Prostate gland (tissue), 2 donors: ENCODE data around the gene ARL8B. TPM values are rescaled to one million over a fixed set of nuclear protein-coding genes. Genes with fewer than 3 reads are reported as not detected.

ENCODE experiments used
- DNase-seq: peaks from one replicate; pipeline ENCODE4 v3.0.0-alpha.2; 2019; ENCODE audit warnings: low spot score
- H3K27ac ChIP-seq, 2 donors: fragments of 200-600 bp; sonication (generic); 2 replicates each; pipeline ENCODE4 v1.5.1; 2017 to 2019
- H3K27me3 ChIP-seq: fragments of 200-600 bp; sonication (generic); replicated peaks from 2 replicates; pipeline ENCODE4 v1.5.1; 2019; ENCODE audit not compliant: insufficient read depth
- H3K36me3 ChIP-seq, 2 donors: fragments of 200-600 bp; sonication (generic); 1 replicate in 1 of 2; 2 replicates in 1 of 2; pipeline versions ENCODE4 v1.5.1 to v1.8.1; 2017 to 2019
- H3K4me1 ChIP-seq: fragments of 200-600 bp; sonication (generic); replicated peaks from 2 replicates; pipeline ENCODE4 v1.5.1; 2019
- H3K4me3 ChIP-seq, 2 donors: fragments of 200-600 bp; sonication (generic); 2 replicates each; pipeline ENCODE4 v1.5.1; 2017 to 2019
- H3K9me3 ChIP-seq: fragments of 200-600 bp; sonication (generic); 2 replicates; pipeline ENCODE4 v1.5.1; 2017
- POLR2A ChIP-seq: fragments of 450-650 bp; IDR thresholded peaks from one replicate; pipeline ENCODE4 v1.6.1; 2016; ENCODE audit warnings: antibody characterized with exemption, mild to moderate bottlenecking
- POLR2AphosphoS5 ChIP-seq: sonication (generic); formaldehyde crosslinking; IDR thresholded peaks from one replicate; pipeline ENCODE4 v1.6.1; 2017; ENCODE audit warnings: antibody characterized with exemption
- WGBS: methylation state at CpG from one replicate; pipeline ENCODE4 v1.1.5; 2018; 5-methylcytosine and 5-hydroxymethylcytosine counted together
- intact Hi-C: fragments of 100-400 bp; cut with DNase I; formaldehyde crosslinking; loops from one replicate; pipeline ENCODE4 v1.14.2; 2022
- total RNA-seq, 2 donors: library from RNA; depleted of rRNA; stranded (reverse); fragments of >200 nt; gene quantifications; one replicate each; pipeline ENCODE4 v1.1.0, GENCODE V29; 2016
- TF ChIP-seq, protein P1 (sequence below), 4 experiments: fragments of 200-600 bp in 2 of 4; fragments of 450-650 bp in 2 of 4; sonication (generic) in 2 of 4; IDR thresholded peaks; 1 replicate in 3 of 4; 2 replicates in 1 of 4; pipeline ENCODE4 v1.5.1; 2016 to 2019; ENCODE audit warnings: antibody characterized with exemption in 4 of 4, mild to moderate bottlenecking in 2 of 4, moderate library complexity in 2 of 4

The ARL8B gene
- total RNA-seq, 2 donors from 2014 or later, result 42.9 to 43.1 TPM

- Histone ChIP-seq H3K27me3 (no peaks in the 10 kb centered on the region), H3K4me1 (no peaks in the 10 kb centered on the region), H3K4me3 (no peak overlapping the region), H3K9me3 (no peaks in the 10 kb centered on the region), H3K36me3 (no peaks in the 10 kb centered on the region), H3K27ac (no peak overlapping the region)
- intact Hi-C loops, result no loop called here
- no peak for DNase-seq
- TF ChIP-seq, protein P1, sequence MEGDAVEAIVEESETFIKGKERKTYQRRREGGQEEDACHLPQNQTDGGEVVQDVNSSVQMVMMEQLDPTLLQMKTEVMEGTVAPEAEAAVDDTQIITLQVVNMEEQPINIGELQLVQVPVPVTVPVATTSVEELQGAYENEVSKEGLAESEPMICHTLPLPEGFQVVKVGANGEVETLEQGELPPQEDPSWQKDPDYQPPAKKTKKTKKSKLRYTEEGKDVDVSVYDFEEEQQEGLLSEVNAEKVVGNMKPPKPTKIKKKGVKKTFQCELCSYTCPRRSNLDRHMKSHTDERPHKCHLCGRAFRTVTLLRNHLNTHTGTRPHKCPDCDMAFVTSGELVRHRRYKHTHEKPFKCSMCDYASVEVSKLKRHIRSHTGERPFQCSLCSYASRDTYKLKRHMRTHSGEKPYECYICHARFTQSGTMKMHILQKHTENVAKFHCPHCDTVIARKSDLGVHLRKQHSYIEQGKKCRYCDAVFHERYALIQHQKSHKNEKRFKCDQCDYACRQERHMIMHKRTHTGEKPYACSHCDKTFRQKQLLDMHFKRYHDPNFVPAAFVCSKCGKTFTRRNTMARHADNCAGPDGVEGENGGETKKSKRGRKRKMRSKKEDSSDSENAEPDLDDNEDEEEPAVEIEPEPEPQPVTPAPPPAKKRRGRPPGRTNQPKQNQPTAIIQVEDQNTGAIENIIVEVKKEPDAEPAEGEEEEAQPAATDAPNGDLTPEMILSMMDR (IDR thresholded peaks at IDR 0.05), result no peak
- WGBS, result 84% methylated on average over 4 of the region's 4 CpGs
These were observed 74.9 kb downstream of the ARL8B start for GRCh38 chr3:5197022-5197421.

- Histone ChIP-seq H3K27me3 (no peaks in the 10 kb centered on the region), H3K36me3 (no peaks in the 10 kb centered on the region), H3K4me1 (no peaks in the 10 kb centered on the region), H3K4me3 (no peak overlapping the region), H3K27ac (no peak overlapping the region), H3K9me3 (no peaks in the 10 kb centered on the region)
- DNase-seq, result no peak
- intact Hi-C loops, result no loop called here
- WGBS, result 93% methylated on average over 8 of the region's 8 CpGs
- TF ChIP-seq POLR2A (no peak), POLR2AphosphoS5 (no peak)
- TF ChIP-seq, protein P1 (IDR thresholded peaks at IDR 0.05), result no peak
These were observed 75.6 kb downstream of the ARL8B start for GRCh38 chr3:5197470-5198312.

DNA sequence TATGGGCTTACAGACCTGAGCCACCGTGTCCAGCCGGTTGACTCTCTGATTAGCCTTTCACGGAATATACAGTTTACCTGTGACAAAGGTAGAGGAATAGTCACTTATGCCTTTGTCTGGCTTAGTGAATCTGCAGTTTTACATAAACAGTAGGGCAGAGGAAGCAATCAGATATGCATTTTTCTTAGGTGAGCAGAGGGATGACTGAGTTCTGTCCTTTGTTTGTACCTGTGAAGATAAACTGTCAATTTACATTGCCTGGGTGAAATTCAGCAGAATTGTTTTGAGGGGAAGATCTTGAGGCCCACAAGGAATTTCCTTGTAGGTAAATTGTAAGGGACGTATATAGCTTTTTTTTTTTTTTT is 76.2 kb downstream of the ARL8B start:
- no peak overlapping the region for H3K4me3 ChIP-seq
- no peaks in the 10 kb centered on the region for H3K27me3 ChIP-seq
- H3K4me1 ChIP-seq, result no peaks in the 10 kb centered on the region
- no peak for DNase-seq
- WGBS, result 92% methylated on average over 4 of the region's 4 CpGs
- no peak overlapping the region for H3K27ac ChIP-seq
- H3K9me3 ChIP-seq, result no peaks in the 10 kb centered on the region
- no peaks in the 10 kb centered on the region for H3K36me3 ChIP-seq
- intact Hi-C loops, result no loop called here
- TF ChIP-seq POLR2A (no peak), POLR2AphosphoS5 (no peak)
- TF ChIP-seq, protein P1 (IDR thresholded peaks at IDR 0.05), result no peak

GRCh38 chr3:5198986-5199731 is 77.1 kb downstream of the ARL8B start:
- WGBS, result 73% methylated on average over 5 of the region's 5 CpGs
- Histone ChIP-seq H3K27ac (no peak overlapping the region), H3K9me3 (no peaks in the 10 kb centered on the region), H3K36me3 (no peaks in the 10 kb centered on the region), H3K4me1 (no peaks in the 10 kb centered on the region), H3K27me3 (no peaks in the 10 kb centered on the region), H3K4me3 (no peak overlapping the region)
- no peak for DNase-seq
- intact Hi-C loops, result no loop called here
- TF ChIP-seq, protein P1 (IDR thresholded peaks at IDR 0.05), result no peak
- TF ChIP-seq POLR2AphosphoS5, result no peak
- TF ChIP-seq POLR2A, result no peak
